Stimulated activated CD8-positive, alpha-beta memory T cell treated with anti-CD3 and anti-CD28 coated beads, Interleukin-12 subunit alpha, Interleukin-12 subunit beta, amount 100 ng/mL, for 24 hours (primary cell): ENCODE results near the gene ZNF423.
"Not testable (repeated sequence)": the region's sequence is repeated elsewhere in the genome, so short reads cannot be mapped to it uniquely, and the experiment has no call there.

ENCODE experiments used
- DNase-seq: peaks from one replicate; pipeline ENCODE4 v3.0.0-alpha.2; 2020; ENCODE audit errors: extremely low read depth

Gene ZNF423

DNA sequence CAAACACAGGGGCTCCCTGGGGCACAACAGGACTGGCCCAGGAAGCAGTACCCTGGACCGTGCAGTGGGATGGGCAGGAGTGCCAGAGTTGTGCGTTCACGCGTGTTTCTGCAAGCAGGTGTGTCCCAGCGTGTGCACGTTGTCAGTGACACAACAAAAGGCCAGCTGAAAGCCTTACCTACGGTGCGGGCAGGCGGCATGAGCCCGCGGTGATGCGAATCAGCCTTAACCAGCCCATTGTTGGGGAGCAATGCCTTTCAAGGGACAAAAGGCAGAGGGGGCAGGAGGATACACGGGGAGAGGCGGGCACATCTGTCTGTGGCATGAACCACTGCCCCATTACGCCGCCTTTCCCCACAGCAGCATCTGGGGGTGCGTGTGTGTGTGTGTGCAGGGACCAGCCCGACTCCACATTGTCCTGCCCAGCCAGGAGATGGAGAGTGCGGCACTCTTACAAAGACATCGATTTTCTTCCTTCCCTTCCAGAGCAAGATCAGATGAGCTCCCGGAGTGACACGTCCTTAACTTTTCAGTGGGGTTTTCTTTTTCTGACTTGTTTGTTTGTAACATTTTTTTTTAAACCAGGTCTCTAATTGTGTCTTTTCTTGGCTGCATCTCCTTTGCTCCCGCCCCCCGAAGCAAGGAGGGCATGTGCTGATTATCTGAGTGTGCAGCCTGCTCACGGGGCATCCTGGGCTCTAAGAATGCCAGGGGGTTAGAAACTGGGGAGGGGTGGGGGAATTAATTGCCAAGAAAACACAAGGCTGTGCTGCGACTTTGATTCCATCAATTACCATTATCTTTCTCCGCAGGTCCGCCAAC is 158.1 kb downstream of the ZNF423 start:
- DNase-seq: no peak

GRCh38 chr16:49696414-49697101 is 159.4 kb downstream of the ZNF423 start:
- no peak for DNase-seq

GRCh38 chr16:49695782-49696413 is 160.0 kb downstream of the ZNF423 start:
- DNase-seq: no peak

DNA sequence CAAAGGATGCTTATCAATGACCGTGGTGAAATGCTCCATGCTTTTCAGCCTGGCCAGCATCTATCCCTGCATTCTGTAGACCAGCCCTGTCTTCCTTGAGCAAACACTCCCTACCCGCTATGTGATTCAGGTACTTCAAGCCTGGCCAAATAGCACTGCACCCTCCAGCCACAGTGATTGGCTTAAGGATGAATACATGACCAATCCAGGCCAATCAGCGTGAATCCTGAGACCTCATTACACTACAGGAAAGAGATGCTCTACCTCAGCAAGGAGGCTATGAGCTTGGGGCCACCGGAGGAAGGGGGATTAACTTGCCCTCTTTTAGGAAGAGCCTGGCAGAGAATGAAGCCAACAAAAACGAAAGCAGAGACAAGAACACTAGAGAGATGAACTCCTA is 162.5 kb downstream of the ZNF423 start:
- no peak for DNase-seq

- DNase-seq: no peak
These were observed 165.1 kb downstream of the ZNF423 start for GRCh38 chr16:49690778-49691177.

DNA sequence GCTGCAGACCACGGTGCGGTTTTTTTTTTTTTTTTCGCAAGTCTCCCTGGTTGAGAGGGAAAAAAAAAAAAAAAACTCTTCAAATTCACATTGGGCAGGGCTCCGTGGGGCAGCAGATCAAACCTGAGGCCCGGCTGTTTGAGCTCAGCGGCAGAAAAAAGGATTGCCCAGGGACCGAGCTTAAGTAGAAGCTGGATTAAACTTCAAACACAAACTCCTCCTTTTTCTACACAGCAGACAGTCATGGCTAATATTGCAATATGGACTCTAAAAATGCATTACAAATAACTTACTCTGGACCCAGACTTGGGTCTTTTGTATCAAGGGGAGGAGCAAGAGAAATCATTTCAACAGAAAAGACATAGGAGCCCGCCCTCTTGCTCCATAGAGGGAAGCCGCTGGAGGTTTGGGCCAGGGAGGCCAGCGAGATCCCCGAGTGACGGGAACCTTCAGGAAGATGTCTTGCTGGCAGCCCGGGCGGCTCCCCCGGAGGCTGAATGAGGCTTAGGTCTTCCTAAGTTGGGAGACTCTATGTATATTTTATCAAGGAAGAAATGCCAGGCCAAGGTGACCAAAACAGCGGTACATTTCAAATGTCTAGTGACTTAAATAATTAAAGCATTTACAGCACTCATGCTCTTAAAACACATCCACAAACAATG is 167.7 kb downstream of the ZNF423 start:
- no peak for DNase-seq

DNA sequence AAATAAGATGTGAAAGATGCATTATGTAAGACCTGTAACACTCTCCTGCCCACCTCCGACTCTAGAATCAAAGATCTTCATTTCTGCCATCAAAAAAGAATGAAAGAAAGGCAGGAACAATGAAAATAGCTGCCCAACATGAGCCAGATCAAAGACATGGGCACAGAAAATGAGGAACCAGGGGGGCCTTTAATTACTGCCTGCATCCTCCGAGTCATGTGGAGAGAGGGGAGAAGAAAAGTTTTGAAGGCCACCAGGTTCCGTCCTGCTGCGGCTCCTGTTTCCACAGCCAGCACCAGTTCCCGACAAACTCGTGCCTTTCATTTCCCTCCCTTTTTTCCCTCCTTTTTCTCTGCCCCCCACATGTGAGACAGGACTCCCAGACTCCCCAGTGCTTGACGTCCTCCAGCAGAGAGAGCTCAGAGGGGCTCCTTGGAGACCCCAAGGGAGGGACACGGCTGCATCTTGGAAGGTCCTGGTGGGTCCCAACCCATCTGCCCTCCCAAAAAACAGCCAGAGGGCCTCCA is 168.4 kb downstream of the ZNF423 start:
- DNase-seq: no peak

GRCh38 chr16:49684696-49685095 is 171.2 kb downstream of the ZNF423 start:
- no peak for DNase-seq

DNA sequence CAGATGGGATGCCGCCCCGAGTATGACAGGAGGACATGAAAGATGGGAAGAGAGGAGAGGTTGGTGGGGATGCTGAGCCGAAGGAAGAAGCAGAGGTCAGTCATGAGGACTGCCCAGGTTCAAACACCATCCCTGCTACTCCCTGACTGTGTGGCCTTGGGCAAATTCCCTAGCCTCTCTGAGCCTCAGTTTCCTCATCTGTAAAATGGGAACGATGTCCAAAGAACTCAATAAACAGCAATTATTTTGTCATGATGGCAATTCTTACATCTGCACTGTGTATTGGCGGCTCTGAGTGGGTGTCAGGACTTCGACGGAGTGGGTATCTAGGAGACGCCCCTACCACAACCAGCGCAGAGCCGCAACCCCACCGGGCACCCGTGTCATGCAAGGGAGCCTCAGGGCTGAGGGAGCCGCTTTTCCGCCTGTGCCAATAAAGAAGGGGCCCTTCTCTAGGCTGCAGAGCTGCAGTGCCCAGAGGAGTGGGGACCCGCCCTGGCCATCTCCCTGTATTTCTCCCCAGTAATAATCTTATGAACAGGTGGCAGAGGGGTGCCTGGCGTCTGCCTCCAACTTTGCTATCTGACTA is 173.2 kb downstream of the ZNF423 start:
- DNase-seq: no peak

DNA sequence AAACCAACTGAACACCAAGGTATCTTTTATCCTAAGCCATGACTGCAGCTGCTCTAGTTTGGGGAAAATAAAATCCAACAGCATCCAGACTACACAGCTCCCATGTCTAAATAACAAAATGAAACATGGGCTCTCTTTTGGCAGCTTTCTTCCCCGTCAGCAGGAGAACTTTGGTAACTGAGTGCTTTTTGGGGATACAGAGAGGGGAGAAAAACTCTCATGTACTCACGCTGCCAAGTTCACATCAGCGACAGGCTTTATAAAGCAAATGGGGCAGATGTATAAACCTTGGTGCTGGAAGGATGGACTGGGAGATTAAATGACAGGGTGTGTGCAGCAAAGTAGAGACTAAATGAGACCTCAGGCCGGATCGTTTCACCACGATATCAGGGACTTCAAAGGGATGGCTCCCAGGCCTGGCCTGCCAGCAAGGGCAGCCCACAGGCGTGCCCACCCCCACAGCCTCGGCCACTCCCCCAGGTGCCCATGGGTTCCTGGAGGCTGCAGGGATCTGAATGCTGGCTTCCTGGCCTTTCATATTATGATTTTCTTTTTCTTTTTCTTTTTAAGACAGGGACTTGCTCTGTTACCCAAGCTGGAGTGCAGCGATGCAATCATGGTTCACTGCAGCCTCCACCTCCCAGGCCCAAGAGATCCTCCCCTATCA is 174.6 kb downstream of the ZNF423 start:
- DNase-seq: no peak

DNA sequence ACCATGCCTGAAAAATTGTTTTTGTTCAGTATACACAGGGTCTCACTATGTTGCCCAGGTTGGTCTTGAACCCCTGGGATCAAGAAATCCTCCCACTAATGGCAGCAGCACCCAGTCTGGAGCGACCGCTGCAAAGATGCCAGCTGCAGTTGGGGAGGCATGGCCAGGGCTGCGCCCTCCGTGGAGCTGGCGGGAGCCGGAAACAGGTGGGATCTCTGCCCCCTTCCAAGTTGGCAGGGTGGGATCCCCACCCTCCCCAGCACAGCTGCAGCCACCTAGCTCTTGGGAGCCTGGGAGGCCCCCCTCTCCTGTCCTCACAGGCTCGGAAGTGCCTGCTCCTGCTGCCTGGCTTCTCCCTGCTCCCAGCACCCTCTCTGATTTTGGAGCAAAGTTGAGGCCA is 176.8 kb downstream of the ZNF423 start:
- no peak for DNase-seq

- DNase-seq: not testable (repeated sequence)
These were observed 178.3 kb downstream of the ZNF423 start for GRCh38 chr16:49677661-49678060.

DNA sequence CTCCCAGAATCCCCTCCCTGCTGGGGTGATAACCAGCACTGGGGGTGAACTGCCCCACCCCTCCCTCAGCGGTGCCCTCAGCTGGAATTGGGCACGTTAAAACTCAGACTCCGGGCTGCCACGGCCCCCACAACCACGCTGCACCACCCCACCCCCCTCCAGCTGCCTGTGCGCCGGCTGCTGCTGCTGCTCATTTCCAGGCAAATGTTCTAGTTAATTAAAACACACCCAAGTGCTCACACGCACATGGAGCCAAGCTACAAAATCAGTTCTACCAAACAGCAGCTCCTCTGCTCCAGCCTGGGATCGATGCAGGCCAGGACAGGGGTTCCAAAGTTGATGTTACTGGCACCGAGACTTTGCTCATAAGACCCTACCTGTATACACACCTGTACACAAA is 180.5 kb downstream of the ZNF423 start:
- DNase-seq: no peak

DNA sequence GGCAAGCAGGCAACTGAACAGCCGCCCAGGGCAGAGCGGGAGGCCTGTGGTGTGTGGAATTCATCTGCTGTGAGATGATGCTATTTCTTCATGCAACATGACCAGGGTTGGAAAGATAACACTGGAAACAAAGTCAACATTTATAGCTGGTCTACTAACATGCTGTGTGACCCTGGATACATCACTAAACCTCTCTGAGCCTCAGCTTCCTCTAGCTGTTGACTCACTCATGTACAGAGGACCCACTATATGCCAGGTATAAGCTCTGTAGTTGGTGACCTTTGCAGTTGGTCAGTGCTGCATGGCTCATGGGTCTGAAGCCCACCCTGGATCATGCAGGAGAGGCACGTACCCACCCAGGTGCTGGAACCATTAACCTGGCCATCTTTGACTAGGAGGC is 180.9 kb downstream of the ZNF423 start:
- DNase-seq: no peak

- no peak for DNase-seq
These were observed 181.5 kb downstream of the ZNF423 start for GRCh38 chr16:49674351-49674851.

- no peak for DNase-seq
These were observed 182.5 kb downstream of the ZNF423 start for GRCh38 chr16:49673442-49673841.

DNA sequence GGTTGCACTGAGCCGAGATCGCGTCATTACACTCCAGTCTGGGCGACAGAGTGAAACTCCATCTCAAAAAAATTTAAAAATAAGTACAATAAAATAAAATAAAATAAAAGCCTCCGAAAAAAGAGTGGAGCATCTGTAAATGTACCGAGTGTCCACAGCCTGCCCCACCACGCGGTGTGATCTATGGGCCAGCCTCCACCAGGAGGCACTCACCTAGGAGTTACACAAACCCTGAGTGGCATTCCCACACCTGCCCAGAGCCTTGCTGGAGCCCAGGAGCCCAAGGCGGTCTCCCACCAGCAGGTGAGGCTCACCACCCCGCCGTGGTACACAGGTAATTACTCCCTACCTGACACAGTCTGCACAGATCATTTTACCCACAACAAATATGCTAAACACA is 183.2 kb downstream of the ZNF423 start:
- DNase-seq: no peak

GRCh38 chr16:49671333-49671732 is 184.6 kb downstream of the ZNF423 start:
- no peak for DNase-seq

GRCh38 chr16:49670627-49671026 is 185.3 kb downstream of the ZNF423 start:
- no peak for DNase-seq

- DNase-seq: no peak
These were observed 190.3 kb downstream of the ZNF423 start for GRCh38 chr16:49665482-49666230.
